HEK293T (cell line): ENCODE data around the gene MIDN.

Experiments used
- ARNT ChIP-seq: fragments of 450-650 bp; IDR thresholded peaks from 2 replicates; pipeline ENCODE4 v1.6.1; 2017; ENCODE audit warnings: mild to moderate bottlenecking
- BHLHE40 ChIP-seq: fragments of 450-650 bp; IDR thresholded peaks from 2 replicates; pipeline ENCODE4 v1.6.1; 2016; ENCODE audit warnings: mild to moderate bottlenecking, moderate library complexity, borderline replicate concordance
- ELF4 ChIP-seq: fragments of 450-650 bp; IDR thresholded peaks from 2 replicates; pipeline ENCODE4 v1.6.1; 2017; ENCODE audit warnings: antibody characterized with exemption
- FOXA1 ChIP-seq: fragments of 450-650 bp; IDR thresholded peaks from 2 replicates; pipeline ENCODE4 v1.6.1; 2016; ENCODE audit warnings: mild to moderate bottlenecking
- FOXK2 ChIP-seq: fragments of 450-650 bp; IDR thresholded peaks from 2 replicates; pipeline ENCODE4 v1.6.1; 2016; ENCODE audit warnings: mild to moderate bottlenecking
- FOXM1 ChIP-seq: fragments of 450-650 bp; IDR thresholded peaks from 2 replicates; pipeline ENCODE4 v1.6.1; 2017; ENCODE audit warnings: mild to moderate bottlenecking, borderline replicate concordance
- HDGF ChIP-seq: fragments of 450-650 bp; IDR thresholded peaks from 2 replicates; pipeline ENCODE4 v1.6.1; 2017; ENCODE audit warnings: antibody characterized with exemption, borderline replicate concordance
- L3MBTL2 ChIP-seq: fragments of 450-650 bp; conservative IDR thresholded peaks from 2 replicates; pipeline ENCODE4 v1.6.1; 2016; ENCODE audit warnings: mild to moderate bottlenecking
- LEF1 ChIP-seq: fragments of 450-650 bp; IDR thresholded peaks from 2 replicates; pipeline ENCODE4 v1.6.1; 2017; ENCODE audit warnings: mild to moderate bottlenecking, borderline replicate concordance
- NFRKB ChIP-seq: fragments of 450-650 bp; IDR thresholded peaks from 2 replicates; pipeline ENCODE4 v1.6.1; 2016; ENCODE audit warnings: mild to moderate bottlenecking, moderate library complexity
- SP1 ChIP-seq: fragments of 450-650 bp; IDR thresholded peaks from 2 replicates; pipeline ENCODE4 v1.6.1; 2017
- SUZ12 ChIP-seq: fragments of 450-650 bp; IDR thresholded peaks from 2 replicates; pipeline ENCODE4 v1.6.1; 2016; ENCODE audit warnings: mild to moderate bottlenecking
- ZNF384 ChIP-seq: fragments of 450-650 bp; IDR thresholded peaks from 2 replicates; pipeline ENCODE4 v1.6.1; 2016

DNA sequence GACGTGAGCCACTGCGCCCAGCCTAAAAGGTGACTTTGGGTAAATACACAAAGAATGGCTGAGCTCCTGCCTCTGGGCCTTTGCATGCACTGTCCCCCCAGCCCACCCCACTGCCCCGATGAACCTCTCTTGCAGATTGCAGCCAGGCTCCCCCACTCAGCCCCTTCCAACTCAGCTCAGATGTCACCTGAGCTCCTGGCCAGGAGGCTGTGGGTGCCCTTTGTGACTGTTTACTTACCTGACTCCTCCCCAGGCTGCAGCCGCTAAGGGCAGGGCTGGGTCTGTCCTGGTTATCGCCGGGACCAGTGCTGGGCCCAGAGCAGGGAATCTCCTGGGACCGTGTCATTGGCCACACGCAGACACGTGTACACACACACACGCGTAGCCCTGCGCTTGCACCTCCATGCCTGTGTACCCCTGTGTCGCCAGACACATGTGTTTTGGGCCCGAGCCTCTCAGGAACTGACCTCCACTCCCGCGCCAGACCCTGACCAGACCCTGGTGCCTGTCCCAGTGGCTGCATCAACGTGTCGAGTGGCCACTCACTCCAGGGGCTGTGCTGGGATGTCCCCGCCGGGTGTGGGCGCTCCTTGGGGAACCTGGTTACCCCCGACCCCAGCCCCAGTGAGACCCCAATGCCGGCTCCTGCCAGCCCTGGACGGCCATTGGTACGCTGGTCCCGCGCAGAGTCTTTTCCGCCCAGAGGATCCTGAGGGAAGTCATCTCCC is 56.0 kb downstream of the MIDN start:
- TF ChIP-seq LEF1 (no peak), ELF4 (no peak), SUZ12 (no peak), BHLHE40 (no peak), FOXM1 (no peak), ZNF384 (no peak), SP1 (no peak), ARNT (no peak), HDGF (no peak), NFRKB (no peak), L3MBTL2 (no peak), FOXK2 (no peak), FOXA1 (no peak)
